K562 (cell line): ENCODE data around the gene EEF1A2. TPM values are rescaled to one million over a fixed set of nuclear protein-coding genes. Genes with fewer than 3 reads are reported as not detected.

ENCODE experiments used
- ATF2 ChIP-seq: sonication (generic); formaldehyde crosslinking; IDR thresholded peaks from 2 replicates; pipeline ENCODE4 v1.8.1; 2022; ENCODE audit warnings: missing genetic modification reagents
- ATF6 ChIP-seq: sonication (generic); formaldehyde crosslinking; IDR thresholded peaks from 2 replicates; pipeline ENCODE4 v1.4.0; 2020; ENCODE audit warnings: mild to moderate bottlenecking, missing genetic modification reagents
- BACH1 ChIP-seq: fragments of 200-800 bp; sonication (Bioruptor generic); IDR thresholded peaks from 2 replicates; pipeline ENCODE4 v1.6.1; 2016; ENCODE audit warnings: missing genetic modification characterization, missing compliant biosample characterization
- C11orf30 ChIP-seq: fragments of 450-650 bp; IDR thresholded peaks from 2 replicates; pipeline ENCODE4 v1.6.1; 2016; ENCODE audit warnings: low read depth, mild to moderate bottlenecking
- CREB3 ChIP-seq: fragments of 450-650 bp; conservative IDR thresholded peaks from 2 replicates; pipeline ENCODE4 v1.6.1; 2016; ENCODE audit warnings: missing genetic modification characterization, low read depth, mild to moderate bottlenecking, missing compliant biosample characterization, moderate library complexity
- E2F6 ChIP-seq, 2 experiments: IDR thresholded peaks; 2 replicates each; pipeline ENCODE4 v1.6.1; 2011; ENCODE audit warnings: borderline replicate concordance in 1 of 2, control low read depth in 1 of 2, low read depth in 1 of 2, low read length in 1 of 2, mild to moderate bottlenecking in 1 of 2, mixed read lengths in 1 of 2, moderate library complexity in 1 of 2; ENCODE audit not compliant: insufficient read depth in 1 of 2, insufficient read length in 1 of 2, poor library complexity in 1 of 2, severe bottlenecking in 1 of 2; ENCODE audit errors: extremely low read depth in 1 of 2
- GABPB2 ChIP-seq: fragments of 250-450 bp; sonication (Bioruptor Pico); conservative IDR thresholded peaks from 2 replicates; pipeline ENCODE4 v1.5.1; 2021; ENCODE audit warnings: mild to moderate bottlenecking
- GATAD2A ChIP-seq: fragments of 450-650 bp; IDR thresholded peaks from 2 replicates; pipeline ENCODE4 v1.6.1; 2017
- HBP1 ChIP-seq: fragments of 450-650 bp; formaldehyde crosslinking; IDR thresholded peaks from 2 replicates; pipeline ENCODE4 v1.4.0; 2022; ENCODE audit warnings: missing genetic modification characterization
- MEIS2 ChIP-seq: fragments of 450-650 bp; IDR thresholded peaks from 2 replicates; pipeline ENCODE4 v1.6.1; 2014; ENCODE audit warnings: mild to moderate bottlenecking; ENCODE audit not compliant: partially characterized antibody
- PHTF2 ChIP-seq: fragments of 250-450 bp; sonication (Bioruptor Pico); IDR thresholded peaks from 2 replicates; pipeline ENCODE4 v1.5.0; 2021; ENCODE audit warnings: mild to moderate bottlenecking
- SP2 ChIP-seq: IDR thresholded peaks from 2 replicates; pipeline ENCODE4 v1.6.1; 2011; ENCODE audit warnings: mild to moderate bottlenecking, low read depth, low read length, moderate library complexity; ENCODE audit not compliant: poor library complexity, severe bottlenecking; ENCODE audit errors: extremely low read depth
- ZBTB34 ChIP-seq: fragments of 250-450 bp; sonication (Bioruptor Pico); IDR thresholded peaks from 2 replicates; pipeline ENCODE4 v1.8.0; 2021; ENCODE audit warnings: mild to moderate bottlenecking, moderate library complexity
- ZBTB49 ChIP-seq: sonication (generic); formaldehyde crosslinking; IDR thresholded peaks from 2 replicates; pipeline ENCODE4 v1.8.0; 2022; ENCODE audit warnings: missing genetic modification reagents, mild to moderate bottlenecking, borderline replicate concordance
- ZSCAN29 ChIP-seq: fragments of 450-650 bp; IDR thresholded peaks from 2 replicates; pipeline ENCODE4 v1.6.1; 2017
- polyA plus RNA-seq, 8 experiments: library from polyadenylated mRNA; depleted of rRNA in 4 of 8; stranded (reverse) in 5 of 8; unstranded in 3 of 8; fragments of >200 nt; fragmentation: Nextera tagmentation in 2 of 8; fragmentation: Illumina TruSeq in 1 of 8; extraction: Ambion mirVana in 2 of 8; extraction: Trizol in 1 of 8; gene quantifications; 2 replicates each; pipeline versions ENCODE4 v1.2.1 to v1.2.3, GENCODE V29; 2011 to 2014; ENCODE audit warnings: inconsistent platforms in 1 of 8, missing spikeins in 1 of 8
- total RNA-seq, 7 experiments: library from RNA; depleted of rRNA in 6 of 7; stranded (reverse); fragments of >200 nt in 6 of 7; fragmentation: Illumina TruSeq in 2 of 7; extraction: Trizol in 2 of 7; gene quantifications; 2 replicates each; pipeline versions ENCODE4 v1.2.1 to v1.2.3, GENCODE V29; 2011 to 2021; ENCODE audit warnings: low replicate concordance in 1 of 7

The EEF1A2 gene
- total and polyA plus RNA-seq, 9 of the 15 experiments (the other 6 are each of a cell fraction or from before 2014, with no cell fraction given): 0.04 to 29.6 (median 11.5) TPM

- TF ChIP-seq ATF6 (CRISPR knock-in tag): no peak
- TF ChIP-seq C11orf30: no peak
- TF ChIP-seq GABPB2 (CRISPR knock-in tag): no peak
- TF ChIP-seq MEIS2: no peak
- no peak for TF ChIP-seq GATAD2A
- TF ChIP-seq CREB3 (tag): no peak
- TF ChIP-seq BACH1 (tag): no peak
- TF ChIP-seq ZSCAN29: no peak
- TF ChIP-seq ATF2 (CRISPR knock-in tag): 0 out of 2 replicates have a peak, but pooled peaks have one; percentile 12
- TF ChIP-seq ZBTB34 (CRISPR knock-in tag): no peak
- TF ChIP-seq SP2: no peak
- 0 out of 2 replicates have a peak, but pooled peaks have one; percentile 64 for TF ChIP-seq ZBTB49
- no peak for TF ChIP-seq HBP1 (CRISPR knock-in tag)
- TF ChIP-seq E2F6 (IDR thresholded peaks at IDR 0.05; ENCODE audit: borderline replicate concordance in 1 of 2, extremely low read depth in 1 of 2, insufficient read depth in 1 of 2, insufficient read length in 1 of 2, low read depth in 1 of 2, low read length in 1 of 2, poor library complexity in 1 of 2, severe bottlenecking in 1 of 2): peak; percentile 83 to 98
- TF ChIP-seq PHTF2 (CRISPR knock-in tag): no peak
Observed at GRCh38 chr20:63534831-63535651, 36.2 kb upstream of the EEF1A2 start (continued).
